ENCODE measurements around the gene TMEM253. TPM values are rescaled to one million over a fixed set of nuclear protein-coding genes. Genes with fewer than 3 reads are reported as not detected.
A peak's percentile ranks its signal among the peaks of the same experiment; 100 is the strongest.

Gene TMEM253
- polyA plus RNA-seq, 1 of the 3 experiments (the other 2 are of a cell fraction): 0.82 TPM

DNA sequence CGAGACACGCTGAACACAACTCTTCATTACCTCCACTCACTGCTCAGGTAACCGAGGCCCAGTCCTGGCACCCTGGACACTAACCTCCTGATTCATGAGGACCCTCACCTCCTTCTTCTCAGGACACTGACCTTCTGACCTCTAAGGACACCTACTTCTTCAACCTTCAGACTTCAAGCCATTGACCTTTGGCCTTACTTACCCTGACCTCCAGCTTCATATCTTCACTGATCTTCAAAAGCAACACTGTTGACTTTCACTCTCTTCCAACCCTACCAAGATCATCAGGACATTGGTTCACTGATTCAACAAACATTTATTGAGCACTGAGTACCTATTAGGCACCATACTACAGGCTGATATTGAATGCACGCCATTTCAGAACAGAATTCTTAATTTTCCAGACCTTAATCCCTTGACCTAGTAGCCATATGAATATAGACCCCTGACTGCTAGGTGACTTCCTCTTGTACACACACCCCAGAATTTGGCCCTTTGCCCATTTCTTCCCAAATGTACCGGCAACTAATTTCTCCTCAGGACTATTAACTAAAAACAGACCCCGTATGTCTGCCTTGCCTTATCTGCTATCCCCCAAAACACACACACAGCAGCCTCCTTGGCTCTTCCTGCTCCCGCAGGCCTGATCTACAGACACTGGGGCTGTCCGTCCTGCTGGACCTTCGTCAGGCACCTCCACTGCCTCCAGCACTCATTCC lies 25.0 kb upstream of the TMEM253 start:
- peaks cover 17% of the 10 kb centered on the region for H3F3A ChIP-seq (replicated peaks; ENCODE audit: insufficient read depth)
- ChIA-PET POLR2A (no interaction called here), CTCF (interaction anchor here (2.1 to 13.2 kb wide), 4 partner anchors 12 to 61 kb away, joined by 7 to 296 read pairs (median 42); partner anchors contain the start of gene ZNF219)
- H3K4me3 ChIP-seq (ENCODE audit: low read depth in 2 of 2, low read length in 1 of 2): no peak overlapping the region
- H4K20me1 ChIP-seq (ENCODE audit: insufficient read depth): 0 out of 2 replicates have a peak, but pooled peaks cover 8% of the 10 kb centered on the region
- no peaks in the 10 kb centered on the region for H3K27me3 ChIP-seq (ENCODE audit: insufficient read depth)
- H3K4me1 ChIP-seq (ENCODE audit: control insufficient read depth in 1 of 2, insufficient read depth in 2 of 2, low read depth in 1 of 2, low read length in 1 of 2): peaks cover 14 to 25% of the 10 kb centered on the region in 2 experiments
- no peak overlapping the region for H2AFZ ChIP-seq (ENCODE audit: low read depth)
- no peaks in the 10 kb centered on the region for H3K9me3 ChIP-seq
- peaks cover 42% of the 10 kb centered on the region for H3K79me2 ChIP-seq (ENCODE audit: insufficient read depth)
- no peak for TF ChIP-seq MXI1 (IDR thresholded peaks at IDR 0.05; ENCODE audit: low read depth, low read length)
- no peak for TF ChIP-seq YY1 (IDR thresholded peaks at IDR 0.05; ENCODE audit: low read depth)
- TF ChIP-seq GABPA (IDR thresholded peaks at IDR 0.05; ENCODE audit: low read depth): no peak
- TF ChIP-seq MEF2A (IDR thresholded peaks at IDR 0.05; ENCODE audit: borderline replicate concordance, low read depth): no peak
- no peak for TF ChIP-seq RXRA (IDR thresholded peaks at IDR 0.05; ENCODE audit: borderline replicate concordance, low read depth)
- no peak for TF ChIP-seq FOXJ3 (CRISPR knock-in tag; IDR thresholded peaks at IDR 0.05)
- TF ChIP-seq, protein P1, sequence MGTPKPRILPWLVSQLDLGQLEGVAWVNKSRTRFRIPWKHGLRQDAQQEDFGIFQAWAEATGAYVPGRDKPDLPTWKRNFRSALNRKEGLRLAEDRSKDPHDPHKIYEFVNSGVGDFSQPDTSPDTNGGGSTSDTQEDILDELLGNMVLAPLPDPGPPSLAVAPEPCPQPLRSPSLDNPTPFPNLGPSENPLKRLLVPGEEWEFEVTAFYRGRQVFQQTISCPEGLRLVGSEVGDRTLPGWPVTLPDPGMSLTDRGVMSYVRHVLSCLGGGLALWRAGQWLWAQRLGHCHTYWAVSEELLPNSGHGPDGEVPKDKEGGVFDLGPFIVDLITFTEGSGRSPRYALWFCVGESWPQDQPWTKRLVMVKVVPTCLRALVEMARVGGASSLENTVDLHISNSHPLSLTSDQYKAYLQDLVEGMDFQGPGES (IDR thresholded peaks at IDR 0.05; ENCODE audit: low read depth, low read length): no peak
- TF ChIP-seq, protein P2, sequence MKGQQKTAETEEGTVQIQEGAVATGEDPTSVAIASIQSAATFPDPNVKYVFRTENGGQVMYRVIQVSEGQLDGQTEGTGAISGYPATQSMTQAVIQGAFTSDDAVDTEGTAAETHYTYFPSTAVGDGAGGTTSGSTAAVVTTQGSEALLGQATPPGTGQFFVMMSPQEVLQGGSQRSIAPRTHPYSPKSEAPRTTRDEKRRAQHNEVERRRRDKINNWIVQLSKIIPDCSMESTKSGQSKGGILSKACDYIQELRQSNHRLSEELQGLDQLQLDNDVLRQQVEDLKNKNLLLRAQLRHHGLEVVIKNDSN (IDR thresholded peaks at IDR 0.05; ENCODE audit: borderline replicate concordance, low read depth): no peak
- no peak for TF ChIP-seq TAF1 (IDR thresholded peaks at IDR 0.05; ENCODE audit: borderline replicate concordance, low read depth, low read length)
- TF ChIP-seq JUND (IDR thresholded peaks at IDR 0.05): no peak
- no peak for TF ChIP-seq EZH2phosphoT487 (IDR thresholded peaks at IDR 0.05; ENCODE audit: borderline replicate concordance, low read depth)
- TF ChIP-seq, protein P3, sequence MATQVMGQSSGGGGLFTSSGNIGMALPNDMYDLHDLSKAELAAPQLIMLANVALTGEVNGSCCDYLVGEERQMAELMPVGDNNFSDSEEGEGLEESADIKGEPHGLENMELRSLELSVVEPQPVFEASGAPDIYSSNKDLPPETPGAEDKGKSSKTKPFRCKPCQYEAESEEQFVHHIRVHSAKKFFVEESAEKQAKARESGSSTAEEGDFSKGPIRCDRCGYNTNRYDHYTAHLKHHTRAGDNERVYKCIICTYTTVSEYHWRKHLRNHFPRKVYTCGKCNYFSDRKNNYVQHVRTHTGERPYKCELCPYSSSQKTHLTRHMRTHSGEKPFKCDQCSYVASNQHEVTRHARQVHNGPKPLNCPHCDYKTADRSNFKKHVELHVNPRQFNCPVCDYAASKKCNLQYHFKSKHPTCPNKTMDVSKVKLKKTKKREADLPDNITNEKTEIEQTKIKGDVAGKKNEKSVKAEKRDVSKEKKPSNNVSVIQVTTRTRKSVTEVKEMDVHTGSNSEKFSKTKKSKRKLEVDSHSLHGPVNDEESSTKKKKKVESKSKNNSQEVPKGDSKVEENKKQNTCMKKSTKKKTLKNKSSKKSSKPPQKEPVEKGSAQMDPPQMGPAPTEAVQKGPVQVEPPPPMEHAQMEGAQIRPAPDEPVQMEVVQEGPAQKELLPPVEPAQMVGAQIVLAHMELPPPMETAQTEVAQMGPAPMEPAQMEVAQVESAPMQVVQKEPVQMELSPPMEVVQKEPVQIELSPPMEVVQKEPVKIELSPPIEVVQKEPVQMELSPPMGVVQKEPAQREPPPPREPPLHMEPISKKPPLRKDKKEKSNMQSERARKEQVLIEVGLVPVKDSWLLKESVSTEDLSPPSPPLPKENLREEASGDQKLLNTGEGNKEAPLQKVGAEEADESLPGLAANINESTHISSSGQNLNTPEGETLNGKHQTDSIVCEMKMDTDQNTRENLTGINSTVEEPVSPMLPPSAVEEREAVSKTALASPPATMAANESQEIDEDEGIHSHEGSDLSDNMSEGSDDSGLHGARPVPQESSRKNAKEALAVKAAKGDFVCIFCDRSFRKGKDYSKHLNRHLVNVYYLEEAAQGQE (IDR thresholded peaks at IDR 0.05; ENCODE audit: low read depth, low read length): no peak
- TF ChIP-seq NRF1 (IDR thresholded peaks at IDR 0.05; ENCODE audit: low read depth, low read length): no peak
- no peak for TF ChIP-seq FOSL2 (IDR thresholded peaks at IDR 0.05; ENCODE audit: borderline replicate concordance, low read depth)
- no peak for TF ChIP-seq EP300 (IDR thresholded peaks at IDR 0.05; ENCODE audit: borderline replicate concordance in 1 of 2, low read depth in 1 of 2, low read length in 1 of 2)
- TF ChIP-seq RAD21 (IDR thresholded peaks at IDR 0.05; ENCODE audit: low read length): no peak
- TF ChIP-seq, protein P4, sequence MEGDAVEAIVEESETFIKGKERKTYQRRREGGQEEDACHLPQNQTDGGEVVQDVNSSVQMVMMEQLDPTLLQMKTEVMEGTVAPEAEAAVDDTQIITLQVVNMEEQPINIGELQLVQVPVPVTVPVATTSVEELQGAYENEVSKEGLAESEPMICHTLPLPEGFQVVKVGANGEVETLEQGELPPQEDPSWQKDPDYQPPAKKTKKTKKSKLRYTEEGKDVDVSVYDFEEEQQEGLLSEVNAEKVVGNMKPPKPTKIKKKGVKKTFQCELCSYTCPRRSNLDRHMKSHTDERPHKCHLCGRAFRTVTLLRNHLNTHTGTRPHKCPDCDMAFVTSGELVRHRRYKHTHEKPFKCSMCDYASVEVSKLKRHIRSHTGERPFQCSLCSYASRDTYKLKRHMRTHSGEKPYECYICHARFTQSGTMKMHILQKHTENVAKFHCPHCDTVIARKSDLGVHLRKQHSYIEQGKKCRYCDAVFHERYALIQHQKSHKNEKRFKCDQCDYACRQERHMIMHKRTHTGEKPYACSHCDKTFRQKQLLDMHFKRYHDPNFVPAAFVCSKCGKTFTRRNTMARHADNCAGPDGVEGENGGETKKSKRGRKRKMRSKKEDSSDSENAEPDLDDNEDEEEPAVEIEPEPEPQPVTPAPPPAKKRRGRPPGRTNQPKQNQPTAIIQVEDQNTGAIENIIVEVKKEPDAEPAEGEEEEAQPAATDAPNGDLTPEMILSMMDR (IDR thresholded peaks at IDR 0.05): no peak
- no peak overlapping the region for H3K9ac ChIP-seq
- H3K9me2 ChIP-seq: no peaks in the 10 kb centered on the region
- no peak overlapping the region for H3K4me2 ChIP-seq
- H3K36me3 ChIP-seq (replicated peaks in 1 of 2; ENCODE audit: control insufficient read depth in 1 of 2, insufficient read depth in 2 of 2, low read length in 1 of 2): peaks cover 67 to 82% of the 10 kb centered on the region in 2 experiments
- peak overlapping the region in 1 of 2 experiments; percentile 34; a peak in 1 of 4 replicates for H3K27ac ChIP-seq (ENCODE audit: low read depth in 2 of 2, low read length in 1 of 2)
- DNase-seq: peak; percentile 52
- WGBS (ENCODE audit: low lambda C conversion rate): 90% methylated on average over 9 of the region's 9 CpGs
